Heart left ventricle (tissue), 13 donors: ENCODE measurements around the gene THSD7B.

Experiments
- POLR2A ChIP-seq, 2 donors: fragments of 450-650 bp; IDR thresholded peaks; one replicate each; pipeline ENCODE4 v1.6.1; 2017; ENCODE audit warnings: antibody characterized with exemption in 2 of 2, mild to moderate bottlenecking in 2 of 2, moderate library complexity in 2 of 2
- TF ChIP-seq, protein P1 (sequence below), 12 donors: fragments of 200-600 bp; sonication (generic) in 4 of 12; IDR thresholded peaks; one replicate each; pipeline versions ENCODE4 v1.5.0 to v1.8.0; 2018 to 2022; ENCODE audit warnings: antibody characterized with exemption in 12 of 12, mild to moderate bottlenecking in 5 of 12
- donor health status: ischemic (EF 13 %, LVEDD 7.1; RV severe dilation, severe dysfunction).
- donor health status: DM: no; HTN: yes; CAD: no.
- donor health status: DM: no; HTN: no; CAD: no.
- donor health status: ischemic (EF 25% LVEDD 6.9; RV normal size, moderate dysfunction).
- donor health status: ischemic (EF 25% LVEDD 5.7; RV mildly dilated, moderate dysfunction).
- donor health status: ischemic (EF 35%, LVEDD 5.7; RV mildly dilated, moderate dysfunction).
- donor health status: nonischemic (EF 11% LVEDD 7.7; RV severe dilation, severe dysfunction).
- donor health status: DM: yes; HTN: yes; CAD: no.
- donor health status: PGD.
- donor health status: ischemic (EF 29% LVEDD 5.4; RV normal size, mild dysfunction).
- donor health status: nonischemic (EF 23%, LVEDD 6.1; RV moderate dilation, normal function).

DNA sequence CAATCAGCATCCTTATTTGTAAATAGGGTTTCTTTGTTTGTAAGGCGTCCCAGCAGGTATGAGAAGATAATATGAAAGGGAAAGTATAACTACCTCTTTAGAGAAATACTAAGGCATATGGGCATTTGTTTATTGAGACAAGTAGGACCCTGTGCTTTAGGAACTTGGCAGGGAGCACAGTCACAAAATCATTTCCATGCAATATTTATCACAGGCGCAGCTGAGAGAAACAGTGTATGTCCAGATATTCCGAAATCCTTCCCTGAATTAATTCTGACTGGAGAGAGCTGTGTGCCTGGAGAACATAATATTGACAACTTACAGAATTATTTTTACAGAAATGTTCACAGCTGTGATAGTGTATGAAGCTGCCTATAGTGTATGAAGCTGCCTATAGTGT is 416.7 kb downstream of the THSD7B start:
- TF ChIP-seq, protein P1, sequence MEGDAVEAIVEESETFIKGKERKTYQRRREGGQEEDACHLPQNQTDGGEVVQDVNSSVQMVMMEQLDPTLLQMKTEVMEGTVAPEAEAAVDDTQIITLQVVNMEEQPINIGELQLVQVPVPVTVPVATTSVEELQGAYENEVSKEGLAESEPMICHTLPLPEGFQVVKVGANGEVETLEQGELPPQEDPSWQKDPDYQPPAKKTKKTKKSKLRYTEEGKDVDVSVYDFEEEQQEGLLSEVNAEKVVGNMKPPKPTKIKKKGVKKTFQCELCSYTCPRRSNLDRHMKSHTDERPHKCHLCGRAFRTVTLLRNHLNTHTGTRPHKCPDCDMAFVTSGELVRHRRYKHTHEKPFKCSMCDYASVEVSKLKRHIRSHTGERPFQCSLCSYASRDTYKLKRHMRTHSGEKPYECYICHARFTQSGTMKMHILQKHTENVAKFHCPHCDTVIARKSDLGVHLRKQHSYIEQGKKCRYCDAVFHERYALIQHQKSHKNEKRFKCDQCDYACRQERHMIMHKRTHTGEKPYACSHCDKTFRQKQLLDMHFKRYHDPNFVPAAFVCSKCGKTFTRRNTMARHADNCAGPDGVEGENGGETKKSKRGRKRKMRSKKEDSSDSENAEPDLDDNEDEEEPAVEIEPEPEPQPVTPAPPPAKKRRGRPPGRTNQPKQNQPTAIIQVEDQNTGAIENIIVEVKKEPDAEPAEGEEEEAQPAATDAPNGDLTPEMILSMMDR (IDR thresholded peaks at IDR 0.05): no peak
- TF ChIP-seq POLR2A (IDR thresholded peaks at IDR 0.05): no peak
